Mucosa of descending colon (tissue), 3 donors: ENCODE results near the gene PLEKHG3. TPM values are rescaled to one million over a fixed set of nuclear protein-coding genes. Genes with fewer than 3 reads are reported as not detected.
A peak's percentile ranks its signal among the peaks of the same experiment; 100 is the strongest.

Experiments used
- ATAC-seq: fragments of 200-7000 bp; cut with Tn5 transposase; one replicate; pipeline ENCODE4 v1.9.1; 2020; ENCODE audit warnings: mild to moderate bottlenecking, moderate library complexity
- DNase-seq, 3 donors: peaks; one replicate each; pipeline ENCODE4 v3.0.0-alpha.2; 2020
- H3K36me3 ChIP-seq: fragments of 200-600 bp; one replicate; pipeline ENCODE4 v1.8.0; 2021; ENCODE audit warnings: low read depth, mild to moderate bottlenecking
- H3K4me1 ChIP-seq: fragments of 200-600 bp; one replicate; pipeline ENCODE4 v1.8.0; 2021; ENCODE audit warnings: low read depth, mild to moderate bottlenecking
- H3K4me3 ChIP-seq: fragments of 200-600 bp; one replicate; pipeline ENCODE4 v1.8.0; 2021; ENCODE audit warnings: mild to moderate bottlenecking
- H3K9me3 ChIP-seq: fragments of 200-600 bp; one replicate; pipeline ENCODE4 v1.8.0; 2021; ENCODE audit warnings: mild to moderate bottlenecking
- intact Hi-C, 2 donors: fragments of 100-400 bp; cut with DNase I in 1 of 2; cut with micrococcal nuclease in 1 of 2; formaldehyde crosslinking; loops; one replicate each; pipeline versions ENCODE4 v1.11.0 to v1.11.1; 2022; cut with DNase I, micrococcal nuclease
- total RNA-seq, 3 donors: library from RNA; stranded (reverse); fragmentation: NEBNext Ultra II Directional in 2 of 3; extraction: Animal tissue kit (Norgen Biotek cat#: 25700) in 2 of 3; gene quantifications; one replicate each; pipeline versions ENCODE4 v1.2.1 to v1.2.4, GENCODE V29; 2021 to 2023
- TF ChIP-seq, protein P1 (sequence below): fragments of 200-600 bp; IDR thresholded peaks from one replicate; pipeline ENCODE4 v1.8.0; 2022; ENCODE audit warnings: antibody characterized with exemption, mild to moderate bottlenecking
- donor health status: DM: no; HTN: no; CAD: no; lungs with moderate emphysema.
- donor health status: DM: no; HTN: no; CAD: no.
- donor health status: DM: no; HTN: yes; CAD: no.

The PLEKHG3 gene
- total RNA-seq, 3 donors from 2014 or later = 72.0 to 96.6 (median 91.4) TPM

- DNase-seq = no peak
- Histone ChIP-seq H3K4me1 (peaks cover 33% of the 10 kb centered on the region), H3K4me3 (no peak overlapping the region), H3K9me3 (no peaks in the 10 kb centered on the region), H3K36me3 (no peaks in the 10 kb centered on the region)
- intact Hi-C loops = no loop called here
- TF ChIP-seq, protein P1, sequence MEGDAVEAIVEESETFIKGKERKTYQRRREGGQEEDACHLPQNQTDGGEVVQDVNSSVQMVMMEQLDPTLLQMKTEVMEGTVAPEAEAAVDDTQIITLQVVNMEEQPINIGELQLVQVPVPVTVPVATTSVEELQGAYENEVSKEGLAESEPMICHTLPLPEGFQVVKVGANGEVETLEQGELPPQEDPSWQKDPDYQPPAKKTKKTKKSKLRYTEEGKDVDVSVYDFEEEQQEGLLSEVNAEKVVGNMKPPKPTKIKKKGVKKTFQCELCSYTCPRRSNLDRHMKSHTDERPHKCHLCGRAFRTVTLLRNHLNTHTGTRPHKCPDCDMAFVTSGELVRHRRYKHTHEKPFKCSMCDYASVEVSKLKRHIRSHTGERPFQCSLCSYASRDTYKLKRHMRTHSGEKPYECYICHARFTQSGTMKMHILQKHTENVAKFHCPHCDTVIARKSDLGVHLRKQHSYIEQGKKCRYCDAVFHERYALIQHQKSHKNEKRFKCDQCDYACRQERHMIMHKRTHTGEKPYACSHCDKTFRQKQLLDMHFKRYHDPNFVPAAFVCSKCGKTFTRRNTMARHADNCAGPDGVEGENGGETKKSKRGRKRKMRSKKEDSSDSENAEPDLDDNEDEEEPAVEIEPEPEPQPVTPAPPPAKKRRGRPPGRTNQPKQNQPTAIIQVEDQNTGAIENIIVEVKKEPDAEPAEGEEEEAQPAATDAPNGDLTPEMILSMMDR = no peak
- ATAC-seq = no peak
These were observed 4.9 kb downstream of the PLEKHG3 start for GRCh38 chr14:64709126-64709525.

DNA sequence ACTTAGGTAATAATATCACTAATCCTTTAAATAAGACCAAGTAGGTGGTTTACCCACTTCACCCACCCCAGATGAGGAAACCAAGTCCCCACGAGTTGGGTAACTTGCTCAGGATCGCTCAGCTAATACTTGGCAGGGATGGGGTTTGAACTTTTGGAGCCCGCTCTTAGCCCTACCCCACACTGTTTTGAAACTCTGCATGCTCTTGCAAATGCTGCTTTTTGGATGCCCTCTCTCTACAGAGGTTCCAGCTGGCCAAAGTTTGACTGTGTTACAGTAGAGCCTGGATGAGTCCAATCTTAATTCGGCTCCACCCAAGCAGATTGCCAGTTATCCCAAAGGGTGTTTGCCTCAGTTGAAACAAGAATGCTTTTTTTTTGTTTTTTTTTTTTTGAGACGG, 6.8 kb downstream of the PLEKHG3 start:
- TF ChIP-seq, protein P1 = no peak
- no peak for ATAC-seq
- no peak for DNase-seq
- intact Hi-C loops = no loop called here
- peaks cover 38% of the 10 kb centered on the region for H3K4me1 ChIP-seq
- H3K36me3 ChIP-seq = no peaks in the 10 kb centered on the region
- no peaks in the 10 kb centered on the region for H3K9me3 ChIP-seq
- H3K4me3 ChIP-seq = no peak overlapping the region

GRCh38 chr14:64713677-64714076, 9.5 kb downstream of the PLEKHG3 start:
- H3K9me3 ChIP-seq = no peaks in the 10 kb centered on the region
- intact Hi-C loops = no loop called here
- no peak for ATAC-seq
- peaks cover 40% of the 10 kb centered on the region for H3K4me1 ChIP-seq
- H3K36me3 ChIP-seq = no peaks in the 10 kb centered on the region
- no peak overlapping the region for H3K4me3 ChIP-seq
- no peak for DNase-seq
- TF ChIP-seq, protein P1 = no peak

- ATAC-seq (no peak), DNase-seq (no peak)
- H3K4me1 ChIP-seq = peaks cover 44% of the 10 kb centered on the region
- H3K36me3 ChIP-seq = no peaks in the 10 kb centered on the region
- TF ChIP-seq, protein P1 = no peak
- no peaks in the 10 kb centered on the region for H3K9me3 ChIP-seq
- intact Hi-C loops = no loop called here
- no peak overlapping the region for H3K4me3 ChIP-seq
These were observed 10.3 kb downstream of the PLEKHG3 start for GRCh38 chr14:64714432-64715025.

- Histone ChIP-seq H3K9me3 (no peaks in the 10 kb centered on the region), H3K4me3 (no peak overlapping the region), H3K4me1 (peaks cover 51% of the 10 kb centered on the region), H3K36me3 (no peaks in the 10 kb centered on the region)
- intact Hi-C loops = no loop called here
- DNase-seq (peak in 1 of 3 donors; percentile 21), ATAC-seq (no peak)
- TF ChIP-seq, protein P1 = no peak
These were observed 11.0 kb downstream of the PLEKHG3 start for GRCh38 chr14:64715146-64715627.
